Prostate gland (tissue), 2 donors: ENCODE results near the gene SLC7A10. TPM values are rescaled to one million over a fixed set of nuclear protein-coding genes. Genes with fewer than 3 reads are reported as not detected.

Source experiments
- DNase-seq: peaks from one replicate; pipeline ENCODE4 v3.0.0-alpha.2; 2019; ENCODE audit warnings: low spot score
- H3K27ac ChIP-seq, 2 donors: fragments of 200-600 bp; sonication (generic); 2 replicates each; pipeline ENCODE4 v1.5.1; 2017 to 2019
- H3K27me3 ChIP-seq: fragments of 200-600 bp; sonication (generic); replicated peaks from 2 replicates; pipeline ENCODE4 v1.5.1; 2019; ENCODE audit not compliant: insufficient read depth
- H3K36me3 ChIP-seq, 2 donors: fragments of 200-600 bp; sonication (generic); 1 replicate in 1 of 2; 2 replicates in 1 of 2; pipeline versions ENCODE4 v1.5.1 to v1.8.1; 2017 to 2019
- H3K4me1 ChIP-seq: fragments of 200-600 bp; sonication (generic); replicated peaks from 2 replicates; pipeline ENCODE4 v1.5.1; 2019
- H3K4me3 ChIP-seq, 2 donors: fragments of 200-600 bp; sonication (generic); 2 replicates each; pipeline ENCODE4 v1.5.1; 2017 to 2019
- H3K9me3 ChIP-seq: fragments of 200-600 bp; sonication (generic); 2 replicates; pipeline ENCODE4 v1.5.1; 2017
- CTCF ChIP-seq, 4 experiments: fragments of 200-600 bp in 2 of 4; fragments of 450-650 bp in 2 of 4; sonication (generic) in 2 of 4; IDR thresholded peaks; 1 replicate in 3 of 4; 2 replicates in 1 of 4; pipeline ENCODE4 v1.5.1; 2016 to 2019; ENCODE audit warnings: antibody characterized with exemption in 4 of 4, mild to moderate bottlenecking in 2 of 4, moderate library complexity in 2 of 4
- POLR2A ChIP-seq: fragments of 450-650 bp; IDR thresholded peaks from one replicate; pipeline ENCODE4 v1.6.1; 2016; ENCODE audit warnings: antibody characterized with exemption, mild to moderate bottlenecking
- POLR2AphosphoS5 ChIP-seq: sonication (generic); formaldehyde crosslinking; IDR thresholded peaks from one replicate; pipeline ENCODE4 v1.6.1; 2017; ENCODE audit warnings: antibody characterized with exemption
- WGBS: methylation state at CpG from one replicate; pipeline ENCODE4 v1.1.5; 2018; 5-methylcytosine and 5-hydroxymethylcytosine counted together
- intact Hi-C: fragments of 100-400 bp; cut with DNase I; formaldehyde crosslinking; loops from one replicate; pipeline ENCODE4 v1.14.2; 2022
- total RNA-seq, 2 donors: library from RNA; depleted of rRNA; stranded (reverse); fragments of >200 nt; gene quantifications; one replicate each; pipeline ENCODE4 v1.1.0, GENCODE V29; 2016

The SLC7A10 gene
- total RNA-seq, 2 donors from 2014 or later: 3.5 TPM; not detected in 1

GRCh38 chr19:33242131-33242530 lies 16.5 kb upstream of the SLC7A10 start:
- no peak for DNase-seq
- H3K36me3 ChIP-seq: no peaks in the 10 kb centered on the region
- H3K9me3 ChIP-seq: no peaks in the 10 kb centered on the region
- no peak overlapping the region for H3K27ac ChIP-seq
- intact Hi-C loops: loop anchor here (5.0 kb wide), 1 partner anchor 60 kb away; the partner anchor contains the start of gene CEBPA
- H3K27me3 ChIP-seq: no peaks in the 10 kb centered on the region
- TF ChIP-seq POLR2A (no peak), POLR2AphosphoS5 (no peak), CTCF (IDR thresholded peaks at IDR 0.05) (no peak)
- no peaks in the 10 kb centered on the region for H3K4me1 ChIP-seq
- WGBS: 65% methylated on average over 10 of the region's 10 CpGs
- no peak overlapping the region for H3K4me3 ChIP-seq

- H3K36me3 ChIP-seq: no peaks in the 10 kb centered on the region
- no peak overlapping the region for H3K27ac ChIP-seq
- intact Hi-C loops: loop anchor here (5.0 kb wide), 1 partner anchor 61 kb away; the partner anchor contains the start of gene CEBPA
- no peaks in the 10 kb centered on the region for H3K4me1 ChIP-seq
- 10% methylated on average over 18 of the region's 22 CpGs for WGBS
- no peaks in the 10 kb centered on the region for H3K9me3 ChIP-seq
- TF ChIP-seq CTCF (IDR thresholded peaks at IDR 0.05) (peak; percentile 50 to 92 (median 86)), POLR2A (no peak)
- H3K27me3 ChIP-seq: no peaks in the 10 kb centered on the region
- DNase-seq: no peak
- H3K4me3 ChIP-seq: no peak overlapping the region
Measured at GRCh38 chr19:33241530-33242101, 16.0 kb upstream of the SLC7A10 start.

GRCh38 chr19:33241091-33241529 lies 15.5 kb upstream of the SLC7A10 start:
- Histone ChIP-seq H3K27me3 (no peaks in the 10 kb centered on the region), H3K4me1 (no peaks in the 10 kb centered on the region), H3K9me3 (no peaks in the 10 kb centered on the region), H3K36me3 (no peaks in the 10 kb centered on the region), H3K4me3 (no peak overlapping the region), H3K27ac (no peak overlapping the region)
- DNase-seq: no peak
- TF ChIP-seq POLR2A: no peak
- no peak for TF ChIP-seq POLR2AphosphoS5
- no peak for TF ChIP-seq CTCF (IDR thresholded peaks at IDR 0.05)
- WGBS: 64% methylated on average over 8 of the region's 11 CpGs
- intact Hi-C loops: loop anchor here (5.0 kb wide), 1 partner anchor 61 kb away; the partner anchor contains the start of gene CEBPA

- intact Hi-C loops: loop anchor here (1.0 to 5.0 kb wide), 2 partner anchors 62 to 167 kb away; partner anchors contain the start of gene CEBPA
- 88% methylated on average over 8 of the region's 8 CpGs for WGBS
- no peak overlapping the region for H3K27ac ChIP-seq
- no peaks in the 10 kb centered on the region for H3K36me3 ChIP-seq
- H3K4me3 ChIP-seq: no peak overlapping the region
- TF ChIP-seq POLR2A (no peak), CTCF (IDR thresholded peaks at IDR 0.05) (no peak), POLR2AphosphoS5 (no peak)
- H3K27me3 ChIP-seq: no peaks in the 10 kb centered on the region
- no peak for DNase-seq
- no peaks in the 10 kb centered on the region for H3K9me3 ChIP-seq
- no peaks in the 10 kb centered on the region for H3K4me1 ChIP-seq
Measured at GRCh38 chr19:33240181-33240771, 14.6 kb upstream of the SLC7A10 start.
